HEK293 (cell line): Measurements from ENCODE around the gene PRKCA.

ENCODE experiments used
- FEZF1 ChIP-seq: fragments of 450-650 bp; formaldehyde crosslinking; IDR thresholded peaks from 2 replicates; pipeline ENCODE4 v1.5.1; 2016; ENCODE audit warnings: missing biosample characterization, missing genetic modification characterization
- IKZF3 ChIP-seq: fragments of 450-650 bp; IDR thresholded peaks from 2 replicates; pipeline ENCODE4 v1.5.0; 2018; ENCODE audit warnings: missing biosample characterization, mild to moderate bottlenecking, missing genetic modification characterization, moderate library complexity
- KLF17 ChIP-seq: fragments of 450-650 bp; formaldehyde crosslinking; IDR thresholded peaks from 2 replicates; pipeline ENCODE4 v1.5.1; 2016; ENCODE audit warnings: missing biosample characterization, missing genetic modification characterization
- MZF1 ChIP-seq: fragments of 450-650 bp; formaldehyde crosslinking; IDR thresholded peaks from 2 replicates; pipeline ENCODE4 v1.5.1; 2017; ENCODE audit warnings: missing biosample characterization, missing genetic modification characterization, borderline replicate concordance
- PATZ1 ChIP-seq: fragments of 450-650 bp; formaldehyde crosslinking; IDR thresholded peaks from 2 replicates; pipeline ENCODE4 v1.5.1; 2016; ENCODE audit warnings: missing biosample characterization, missing genetic modification characterization
- PRDM6 ChIP-seq: fragments of 450-650 bp; formaldehyde crosslinking; IDR thresholded peaks from 2 replicates; pipeline ENCODE4 v1.5.1; 2017; ENCODE audit warnings: missing biosample characterization, missing genetic modification characterization
- SCRT1 ChIP-seq: fragments of 450-650 bp; formaldehyde crosslinking; IDR thresholded peaks from 2 replicates; pipeline ENCODE4 v1.5.1; 2016; ENCODE audit warnings: missing biosample characterization, missing genetic modification characterization, borderline replicate concordance
- SETDB1 ChIP-seq: IDR thresholded peaks from one replicate; pipeline ENCODE4 v1.6.1; 2017; ENCODE audit warnings: mild to moderate bottlenecking, low read length, moderate library complexity, mixed read lengths; ENCODE audit not compliant: insufficient read length
- SP7 ChIP-seq: fragments of 450-650 bp; formaldehyde crosslinking; IDR thresholded peaks from 2 replicates; pipeline ENCODE4 v1.5.1; 2016; ENCODE audit warnings: missing biosample characterization, missing genetic modification characterization
- ZBTB8A ChIP-seq: fragments of 450-650 bp; formaldehyde crosslinking; IDR thresholded peaks from 2 replicates; pipeline ENCODE4 v1.5.1; 2016; ENCODE audit warnings: missing biosample characterization, missing genetic modification characterization
- ZNF138 ChIP-seq: fragments of 450-650 bp; formaldehyde crosslinking; IDR thresholded peaks from 2 replicates; pipeline ENCODE4 v1.5.1; 2016; ENCODE audit warnings: missing biosample characterization, missing genetic modification characterization, borderline replicate concordance
- ZNF148 ChIP-seq: fragments of 450-650 bp; formaldehyde crosslinking; IDR thresholded peaks from 2 replicates; pipeline ENCODE4 v1.5.0; 2017; ENCODE audit warnings: missing biosample characterization, missing genetic modification characterization, borderline replicate concordance
- ZNF2 ChIP-seq: fragments of 450-650 bp; formaldehyde crosslinking; IDR thresholded peaks from 2 replicates; pipeline ENCODE4 v1.5.1; 2016; ENCODE audit warnings: missing biosample characterization, missing genetic modification characterization
- ZNF214 ChIP-seq: fragments of 450-650 bp; formaldehyde crosslinking; IDR thresholded peaks from 2 replicates; pipeline ENCODE4 v1.5.1; 2017; ENCODE audit warnings: missing biosample characterization, mild to moderate bottlenecking, missing genetic modification characterization, borderline replicate concordance
- ZNF24 ChIP-seq: fragments of 450-650 bp; formaldehyde crosslinking; IDR thresholded peaks from 2 replicates; pipeline ENCODE4 v1.5.1; 2016; ENCODE audit warnings: missing biosample characterization, missing genetic modification characterization
- ZNF362 ChIP-seq: fragments of 450-650 bp; formaldehyde crosslinking; IDR thresholded peaks from 2 replicates; pipeline ENCODE4 v1.5.1; 2016; ENCODE audit warnings: missing biosample characterization, missing genetic modification characterization
- ZNF366 ChIP-seq: fragments of 450-650 bp; formaldehyde crosslinking; conservative IDR thresholded peaks from 2 replicates; pipeline ENCODE4 v1.5.1; 2016; ENCODE audit warnings: missing biosample characterization, missing genetic modification characterization
- ZNF416 ChIP-seq: fragments of 450-650 bp; formaldehyde crosslinking; IDR thresholded peaks from 2 replicates; pipeline ENCODE4 v1.5.1; 2016; ENCODE audit warnings: missing biosample characterization, missing genetic modification characterization
- ZNF510 ChIP-seq: fragments of 450-650 bp; formaldehyde crosslinking; IDR thresholded peaks from 2 replicates; pipeline ENCODE4 v1.5.1; 2018; ENCODE audit warnings: mild to moderate bottlenecking, missing genetic modification characterization, missing biosample characterization; ENCODE audit not compliant: insufficient replicate concordance
- ZNF529 ChIP-seq: fragments of 450-650 bp; formaldehyde crosslinking; IDR thresholded peaks from 2 replicates; pipeline ENCODE4 v1.5.1; 2017; ENCODE audit warnings: missing genetic modification characterization, missing biosample characterization; ENCODE audit not compliant: insufficient replicate concordance
- ZNF544 ChIP-seq: fragments of 450-650 bp; formaldehyde crosslinking; IDR thresholded peaks from 2 replicates; pipeline ENCODE4 v1.5.0; 2017; ENCODE audit warnings: missing biosample characterization, missing genetic modification characterization
- ZNF549 ChIP-seq: fragments of 450-650 bp; IDR thresholded peaks from 2 replicates; pipeline ENCODE4 v1.5.1; 2018; ENCODE audit warnings: missing biosample characterization, missing genetic modification characterization, mild to moderate bottlenecking, inconsistent platforms, moderate library complexity
- ZNF555 ChIP-seq: fragments of 450-650 bp; formaldehyde crosslinking; conservative IDR thresholded peaks from 2 replicates; pipeline ENCODE4 v1.5.1; 2017; ENCODE audit warnings: missing biosample characterization, mild to moderate bottlenecking, missing genetic modification characterization, inconsistent platforms
- ZNF558 ChIP-seq: fragments of 450-650 bp; formaldehyde crosslinking; IDR thresholded peaks from 2 replicates; pipeline ENCODE4 v1.5.1; 2016; ENCODE audit warnings: missing biosample characterization, missing genetic modification characterization
- ZNF561 ChIP-seq: fragments of 450-650 bp; IDR thresholded peaks from 2 replicates; pipeline ENCODE4 v1.5.1; 2018; ENCODE audit warnings: missing biosample characterization, missing genetic modification characterization, borderline replicate concordance
- ZNF623 ChIP-seq: fragments of 450-650 bp; formaldehyde crosslinking; IDR thresholded peaks from 2 replicates; pipeline ENCODE4 v1.5.1; 2016; ENCODE audit warnings: missing biosample characterization, missing genetic modification characterization
- ZNF624 ChIP-seq: fragments of 450-650 bp; formaldehyde crosslinking; IDR thresholded peaks from 2 replicates; pipeline ENCODE4 v1.5.1; 2017; ENCODE audit warnings: missing biosample characterization, missing genetic modification characterization
- ZNF629 ChIP-seq: fragments of 450-650 bp; formaldehyde crosslinking; IDR thresholded peaks from 2 replicates; pipeline ENCODE4 v1.5.1; 2017; ENCODE audit warnings: missing biosample characterization, missing genetic modification characterization
- ZNF701 ChIP-seq: fragments of 450-650 bp; formaldehyde crosslinking; IDR thresholded peaks from 2 replicates; pipeline ENCODE4 v1.5.1; 2016; ENCODE audit warnings: missing biosample characterization, missing genetic modification characterization
- ZNF843 ChIP-seq: fragments of 450-650 bp; formaldehyde crosslinking; IDR thresholded peaks from 2 replicates; pipeline ENCODE4 v1.5.1; 2016; ENCODE audit warnings: missing biosample characterization, missing genetic modification characterization
- ZXDB ChIP-seq: fragments of 450-650 bp; formaldehyde crosslinking; IDR thresholded peaks from 2 replicates; pipeline ENCODE4 v1.5.1; 2016; ENCODE audit warnings: missing biosample characterization, missing genetic modification characterization

PRKCA gene

GRCh38 chr17:66508896-66509844, 206.8 kb downstream of the PRKCA start (continued):
- TF ChIP-seq ZNF510 (tag by site-specific recombination) (no peak), ZNF843 (tag by site-specific recombination) (peak; percentile 80), ZXDB (tag by site-specific recombination) (peak; percentile 79; the same call in 1 of the 2 replicates), ZNF366 (tag by site-specific recombination) (peak; percentile 78), MZF1 (0 out of 2 replicates have a peak, but pooled peaks have one; percentile 49), ZNF138 (tag by site-specific recombination) (no peak), KLF17 (peak; percentile 59; the same call in 1 of the 2 replicates), ZNF555 (no peak), ZNF558 (peak; percentile 36; the same call in 1 of the 2 replicates), IKZF3 (tag by site-specific recombination) (peak; percentile 62; the same call in 1 of the 2 replicates), ZNF623 (no peak), ZNF362 (tag by site-specific recombination) (peak; percentile 75; the same call in 1 of the 2 replicates), SP7 (tag by site-specific recombination) (peak; percentile 86), ZNF148 (peak; percentile 86; the same call in 1 of the 2 replicates), ZBTB8A (peak; percentile 32; the same call in 1 of the 2 replicates), ZNF2 (tag by site-specific recombination) (no peak; the same call in 1 of the 2 replicates), SCRT1 (tag by site-specific recombination) (no peak), ZNF544 (no peak), ZNF629 (tag by site-specific recombination) (peak; percentile 78), ZNF549 (tag by site-specific recombination) (no peak), ZNF624 (tag by site-specific recombination) (0 out of 2 replicates have a peak, but pooled peaks have one; percentile 53), PATZ1 (tag by site-specific recombination) (peak; percentile 75), ZNF416 (tag by site-specific recombination) (peak; percentile 68; the same call in 1 of the 2 replicates), ZNF24 (tag by site-specific recombination) (no peak; the same call in 1 of the 2 replicates), ZNF701 (tag by site-specific recombination) (no peak), SETDB1 (peak; percentile 57), PRDM6 (tag by site-specific recombination) (peak; percentile 82), ZNF561 (tag by site-specific recombination) (peak; percentile 74), ZNF529 (no peak), FEZF1 (peak; percentile 62; the same call in 1 of the 2 replicates), ZNF214 (tag by site-specific recombination) (no peak)
